22Rv1 (cell line): ENCODE data around the gene RACK1.

Experiments
- CTCF ChIP-seq: fragments of 450-650 bp; IDR thresholded peaks from 2 replicates; pipeline ENCODE4 v1.5.1; 2017; ENCODE audit warnings: mild to moderate bottlenecking
- ZFX ChIP-seq: fragments of 450-650 bp; IDR thresholded peaks from 2 replicates; pipeline ENCODE4 v1.6.1; 2017; ENCODE audit warnings: antibody characterized with exemption, borderline replicate concordance

- no peak for TF ChIP-seq CTCF
- TF ChIP-seq ZFX, result no peak
Observed at GRCh38 chr5:181195249-181195761, 48.4 kb downstream of the RACK1 start.
